ENCODE results near the gene OR1J2.

Gene OR1J2, protein sequence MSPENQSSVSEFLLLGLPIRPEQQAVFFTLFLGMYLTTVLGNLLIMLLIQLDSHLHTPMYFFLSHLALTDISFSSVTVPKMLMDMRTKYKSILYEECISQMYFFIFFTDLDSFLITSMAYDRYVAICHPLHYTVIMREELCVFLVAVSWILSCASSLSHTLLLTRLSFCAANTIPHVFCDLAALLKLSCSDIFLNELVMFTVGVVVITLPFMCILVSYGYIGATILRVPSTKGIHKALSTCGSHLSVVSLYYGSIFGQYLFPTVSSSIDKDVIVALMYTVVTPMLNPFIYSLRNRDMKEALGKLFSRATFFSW

GRCh38 chr9:122510502-122510901 lies at the start of gene OR1J2:
Gene OR1J2, plus strand, starts transcription at chr9:122510802. Its CDS starts 0 bp downstream, at chr9:122510802.
- H3K27me3 ChIP-seq (ENCODE audit: control insufficient read depth, insufficient read depth, low read length) = peaks cover 87% of the 10 kb centered on the region
- H3K4me1 ChIP-seq (ENCODE audit: control insufficient read depth, insufficient read depth, low read length) = no peaks in the 10 kb centered on the region
- H3K9me3 ChIP-seq (ENCODE audit: control insufficient read depth, insufficient read depth, low read depth, low read length) = no peaks in the 10 kb centered on the region
- no peaks in the 10 kb centered on the region for H3K36me3 ChIP-seq (ENCODE audit: control insufficient read depth, insufficient read depth, low read length)
- no peak within 1 kb of the TSS for H3K4me3 ChIP-seq (ENCODE audit: low read depth, low read length)
- H3K27ac ChIP-seq (ENCODE audit: low read depth, low read length) = no peak within 1 kb of the TSS
- H3K9ac ChIP-seq (ENCODE audit: low read length) = no peak within 1 kb of the TSS

DNA sequence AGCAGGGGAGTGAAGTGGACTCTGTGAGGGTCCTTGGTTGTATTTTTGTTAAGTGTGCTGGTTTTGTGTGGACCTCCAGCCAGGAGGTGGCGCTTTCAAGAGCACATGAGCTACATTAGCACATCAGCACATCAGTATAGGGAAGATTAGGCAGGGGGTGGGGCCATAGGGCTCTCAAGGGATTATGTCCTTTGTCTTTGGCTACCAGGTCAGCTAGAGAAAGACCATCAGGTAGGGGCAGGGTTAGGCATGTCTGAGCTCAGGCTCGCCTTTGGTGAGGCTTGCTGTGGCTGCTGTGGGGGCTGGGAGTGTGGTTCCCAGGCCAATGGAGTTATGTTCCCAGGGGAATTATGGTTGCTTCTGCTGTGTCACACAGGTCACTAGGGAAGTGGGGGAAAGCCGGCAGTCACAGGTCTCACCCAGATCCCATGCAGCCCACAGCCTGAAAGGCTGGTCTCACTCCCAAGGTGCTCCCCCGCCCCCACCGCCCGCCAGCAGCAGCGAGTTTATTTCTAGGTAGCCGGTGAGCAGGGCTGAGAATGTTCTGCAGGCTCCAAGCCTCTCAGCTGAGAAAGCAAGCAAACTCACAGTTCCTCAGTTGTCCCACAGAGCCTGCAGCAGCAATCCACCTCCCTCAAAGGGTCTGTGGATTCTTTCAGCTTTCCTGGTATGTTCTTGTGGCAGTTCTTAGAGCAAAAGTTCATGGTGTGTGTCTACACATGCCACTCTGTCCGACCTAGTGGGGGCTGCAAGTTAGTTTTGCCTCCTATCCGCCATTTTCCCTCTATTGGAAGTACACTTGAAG lies 46.6 kb upstream of the OR1J2 start:
- H3K4me3 ChIP-seq (ENCODE audit: low read depth, low read length) = peak overlapping the region; percentile 25; the same call in 1 of the 2 replicates
- no peak overlapping the region for H3K27ac ChIP-seq (ENCODE audit: low read depth, low read length)
- no peaks in the 10 kb centered on the region for H3K9me3 ChIP-seq (ENCODE audit: control insufficient read depth, insufficient read depth, low read depth, low read length)
- no peaks in the 10 kb centered on the region for H3K36me3 ChIP-seq (ENCODE audit: control insufficient read depth, insufficient read depth, low read length)
- H3K27me3 ChIP-seq (ENCODE audit: control insufficient read depth, insufficient read depth, low read length) = peaks cover 30% of the 10 kb centered on the region; the same call in 1 of the 2 replicates
- peak overlapping the region; percentile 7 for H3K9ac ChIP-seq (ENCODE audit: low read length)
- H3K4me1 ChIP-seq (ENCODE audit: control insufficient read depth, insufficient read depth, low read length) = 0 out of 2 replicates have a peak, but pooled peaks cover 2% of the 10 kb centered on the region

GRCh38 chr9:122464633-122465567 lies 45.7 kb upstream of the OR1J2 start:
- Histone ChIP-seq H3K9ac (ENCODE audit: low read length) (no peak overlapping the region), H3K9me3 (ENCODE audit: control insufficient read depth, insufficient read depth, low read depth, low read length) (no peaks in the 10 kb centered on the region), H3K36me3 (ENCODE audit: control insufficient read depth, insufficient read depth, low read length) (no peaks in the 10 kb centered on the region), H3K4me3 (ENCODE audit: low read depth, low read length) (no peak overlapping the region), H3K4me1 (ENCODE audit: control insufficient read depth, insufficient read depth, low read length) (0 out of 2 replicates have a peak, but pooled peaks cover 2% of the 10 kb centered on the region), H3K27me3 (ENCODE audit: control insufficient read depth, insufficient read depth, low read length) (peaks cover 30% of the 10 kb centered on the region; the same call in 1 of the 2 replicates), H3K27ac (ENCODE audit: low read depth, low read length) (no peak overlapping the region)

DNA sequence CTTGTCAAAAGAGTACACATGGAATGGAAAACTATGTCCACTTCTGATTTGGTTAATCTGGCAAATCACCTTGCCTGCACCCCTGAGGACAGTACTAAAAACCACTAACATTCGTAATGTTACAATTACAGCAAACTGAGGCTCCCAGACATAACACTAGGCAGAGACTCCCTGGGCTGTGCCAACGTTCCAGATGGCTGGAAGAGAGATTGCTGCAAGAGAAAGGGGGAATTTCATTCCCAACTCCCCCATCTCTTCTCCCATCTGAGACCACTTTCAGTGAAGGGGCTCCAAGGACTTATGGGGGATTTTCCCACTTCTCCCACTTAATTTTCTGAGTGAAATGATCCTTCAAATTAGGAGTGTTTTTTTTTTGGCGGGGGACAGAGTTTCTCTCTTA lies 44.1 kb upstream of the OR1J2 start:
- no peaks in the 10 kb centered on the region for H3K36me3 ChIP-seq (ENCODE audit: control insufficient read depth, insufficient read depth, low read length)
- no peak overlapping the region for H3K27ac ChIP-seq (ENCODE audit: low read depth, low read length)
- 0 out of 2 replicates have a peak, but pooled peaks cover 2% of the 10 kb centered on the region for H3K4me1 ChIP-seq (ENCODE audit: control insufficient read depth, insufficient read depth, low read length)
- peaks cover 30% of the 10 kb centered on the region; the same call in 1 of the 2 replicates for H3K27me3 ChIP-seq (ENCODE audit: control insufficient read depth, insufficient read depth, low read length)
- H3K4me3 ChIP-seq (ENCODE audit: low read depth, low read length) = no peak overlapping the region
- 0 out of 2 replicates have a peak, but pooled peaks cover 4% of the 10 kb centered on the region for H3K9me3 ChIP-seq (ENCODE audit: control insufficient read depth, insufficient read depth, low read depth, low read length)
- no peak overlapping the region for H3K9ac ChIP-seq (ENCODE audit: low read length)

- no peak overlapping the region for H3K4me3 ChIP-seq (ENCODE audit: low read depth, low read length)
- no peak overlapping the region for H3K9ac ChIP-seq (ENCODE audit: low read length)
- H3K4me1 ChIP-seq (ENCODE audit: control insufficient read depth, insufficient read depth, low read length) = 0 out of 2 replicates have a peak, but pooled peaks cover 2% of the 10 kb centered on the region
- 0 out of 2 replicates have a peak, but pooled peaks cover 4% of the 10 kb centered on the region for H3K9me3 ChIP-seq (ENCODE audit: control insufficient read depth, insufficient read depth, low read depth, low read length)
- peaks cover 30% of the 10 kb centered on the region; the same call in 1 of the 2 replicates for H3K27me3 ChIP-seq (ENCODE audit: control insufficient read depth, insufficient read depth, low read length)
- no peaks in the 10 kb centered on the region for H3K36me3 ChIP-seq (ENCODE audit: control insufficient read depth, insufficient read depth, low read length)
- H3K27ac ChIP-seq (ENCODE audit: low read depth, low read length) = no peak overlapping the region
Measured at GRCh38 chr9:122468735-122469134, 41.9 kb upstream of the OR1J2 start.

DNA sequence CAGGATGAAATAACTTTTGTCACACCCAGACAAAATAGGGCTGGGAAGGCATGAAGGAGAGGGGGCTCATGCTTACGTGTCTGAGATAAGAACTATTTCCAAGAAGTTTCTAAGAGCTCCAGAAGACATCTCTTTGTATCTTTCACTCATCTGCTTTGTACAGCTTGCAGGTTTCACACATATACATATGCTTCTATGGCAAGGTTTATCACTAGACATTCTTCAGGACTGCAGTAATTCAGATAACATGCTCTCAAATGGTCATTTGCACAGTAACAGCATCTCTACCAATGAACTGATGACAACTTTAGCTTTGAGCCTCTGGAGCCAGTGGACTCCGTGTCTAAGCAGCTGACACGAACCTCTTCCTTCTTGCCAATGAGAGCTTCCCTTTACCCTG lies 36.0 kb upstream of the OR1J2 start:
- H3K9ac ChIP-seq (ENCODE audit: low read length) = no peak overlapping the region
- H3K9me3 ChIP-seq (ENCODE audit: control insufficient read depth, insufficient read depth, low read depth, low read length) = 0 out of 2 replicates have a peak, but pooled peaks cover 4% of the 10 kb centered on the region
- H3K4me1 ChIP-seq (ENCODE audit: control insufficient read depth, insufficient read depth, low read length) = no peaks in the 10 kb centered on the region
- no peaks in the 10 kb centered on the region for H3K36me3 ChIP-seq (ENCODE audit: control insufficient read depth, insufficient read depth, low read length)
- H3K27ac ChIP-seq (ENCODE audit: low read depth, low read length) = no peak overlapping the region
- H3K4me3 ChIP-seq (ENCODE audit: low read depth, low read length) = no peak overlapping the region
- peaks cover 34% of the 10 kb centered on the region; the same call in 1 of the 2 replicates for H3K27me3 ChIP-seq (ENCODE audit: control insufficient read depth, insufficient read depth, low read length)

DNA sequence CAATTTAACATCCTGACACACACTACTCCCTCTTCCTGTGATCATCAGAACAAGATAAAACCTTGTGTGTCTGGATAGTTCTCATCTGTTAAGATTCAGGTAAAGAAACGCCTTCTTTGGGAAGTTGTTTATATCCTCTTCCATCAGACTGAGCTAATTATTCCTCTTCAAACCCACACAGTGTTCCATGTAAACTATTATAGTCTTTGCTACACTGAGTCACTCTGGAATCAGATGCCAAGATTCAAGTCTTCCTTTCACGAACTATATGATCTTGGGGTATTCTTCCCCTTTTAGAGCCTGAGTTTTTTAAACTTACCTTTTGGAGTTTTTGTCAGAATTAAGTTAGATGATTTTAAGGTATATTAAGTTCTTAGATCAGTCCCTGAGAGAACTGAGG lies 34.9 kb upstream of the OR1J2 start:
- Histone ChIP-seq H3K9me3 (ENCODE audit: control insufficient read depth, insufficient read depth, low read depth, low read length) (no peaks in the 10 kb centered on the region), H3K4me3 (ENCODE audit: low read depth, low read length) (no peak overlapping the region), H3K9ac (ENCODE audit: low read length) (no peak overlapping the region), H3K4me1 (ENCODE audit: control insufficient read depth, insufficient read depth, low read length) (no peaks in the 10 kb centered on the region), H3K36me3 (ENCODE audit: control insufficient read depth, insufficient read depth, low read length) (no peaks in the 10 kb centered on the region), H3K27me3 (ENCODE audit: control insufficient read depth, insufficient read depth, low read length) (peaks cover 35% of the 10 kb centered on the region; the same call in 1 of the 2 replicates), H3K27ac (ENCODE audit: low read depth, low read length) (no peak overlapping the region)

DNA sequence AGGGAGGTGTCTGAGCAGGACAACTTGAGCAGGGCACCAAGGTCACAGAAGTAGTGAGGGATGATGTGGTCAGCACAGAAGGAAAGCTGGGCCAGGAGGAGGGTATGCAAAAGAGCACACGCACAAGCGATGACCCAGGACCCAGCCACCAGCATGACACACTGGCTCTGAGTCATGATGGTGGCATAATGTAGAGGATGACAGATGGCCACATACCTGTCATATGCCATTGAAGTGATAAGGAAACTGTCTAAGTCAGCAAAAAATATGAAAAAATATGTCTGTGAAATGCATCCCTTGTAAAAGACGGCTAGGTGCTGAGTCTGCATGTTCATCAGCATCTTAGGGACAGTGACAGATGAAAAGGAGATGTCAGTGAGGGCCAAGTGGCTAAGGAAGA lies 33.3 kb upstream of the OR1J2 start:
- Histone ChIP-seq H3K27ac (ENCODE audit: low read depth, low read length) (no peak overlapping the region), H3K36me3 (ENCODE audit: control insufficient read depth, insufficient read depth, low read length) (no peaks in the 10 kb centered on the region), H3K9ac (ENCODE audit: low read length) (no peak overlapping the region), H3K4me3 (ENCODE audit: low read depth, low read length) (no peak overlapping the region), H3K4me1 (ENCODE audit: control insufficient read depth, insufficient read depth, low read length) (no peaks in the 10 kb centered on the region), H3K9me3 (ENCODE audit: control insufficient read depth, insufficient read depth, low read depth, low read length) (no peaks in the 10 kb centered on the region), H3K27me3 (ENCODE audit: control insufficient read depth, insufficient read depth, low read length) (peaks cover 35% of the 10 kb centered on the region; the same call in 1 of the 2 replicates)

DNA sequence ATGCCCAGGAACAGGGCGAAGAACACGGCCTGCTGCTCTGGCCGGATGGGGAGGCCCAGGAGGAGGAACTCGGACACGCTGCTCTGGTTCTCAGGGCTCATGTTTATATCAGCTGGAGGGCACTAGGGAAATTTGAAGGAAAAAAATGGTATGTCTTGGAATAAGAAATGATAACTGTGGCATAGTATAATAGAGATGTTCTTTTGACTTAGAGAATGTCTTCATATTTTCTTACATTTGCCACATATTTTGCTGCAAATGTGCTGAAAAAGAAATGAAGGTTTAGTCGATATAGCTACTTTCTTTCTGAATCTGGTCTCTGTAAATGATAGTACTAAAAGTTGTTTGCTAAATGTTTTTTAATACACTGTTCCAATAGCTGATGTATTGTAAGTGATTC lies 32.8 kb upstream of the OR1J2 start, which contains the start of gene OR1J1:
OR1J1 (minus strand) TSS at position 101 of the 400 bp plus-strand sequence; CDS start at position 101, 0 bp downstream.
- no peaks in the 10 kb centered on the region for H3K9me3 ChIP-seq (ENCODE audit: control insufficient read depth, insufficient read depth, low read depth, low read length)
- H3K27me3 ChIP-seq (ENCODE audit: control insufficient read depth, insufficient read depth, low read length) = peaks cover 34% of the 10 kb centered on the region; the same call in 1 of the 2 replicates
- no peaks in the 10 kb centered on the region for H3K4me1 ChIP-seq (ENCODE audit: control insufficient read depth, insufficient read depth, low read length)
- H3K9ac ChIP-seq (ENCODE audit: low read length) = no peak within 1 kb of the TSS
- H3K27ac ChIP-seq (ENCODE audit: low read depth, low read length) = no peak within 1 kb of the TSS
- H3K36me3 ChIP-seq (ENCODE audit: control insufficient read depth, insufficient read depth, low read length) = no peaks in the 10 kb centered on the region
- no peak within 1 kb of the TSS for H3K4me3 ChIP-seq (ENCODE audit: low read depth, low read length)

DNA sequence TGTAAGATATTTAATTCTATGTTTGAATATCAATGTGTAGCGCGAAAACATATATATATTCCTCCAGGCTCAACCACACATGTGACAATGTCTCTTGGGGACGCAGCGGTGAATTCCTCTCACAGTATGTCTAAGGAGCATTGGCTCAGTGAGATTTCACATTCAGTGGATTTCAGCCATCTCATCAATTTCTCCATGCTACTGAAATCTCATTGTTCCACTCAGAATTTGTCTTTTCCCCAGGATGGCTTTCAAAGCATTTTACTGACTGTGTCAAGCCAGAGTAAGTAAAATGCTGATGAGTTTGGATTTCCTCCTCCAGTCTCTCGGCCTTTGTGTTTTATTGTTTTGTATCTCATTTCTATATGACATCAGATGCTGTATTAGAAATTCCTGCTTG lies 31.5 kb upstream of the OR1J2 start:
- Histone ChIP-seq H3K9me3 (ENCODE audit: control insufficient read depth, insufficient read depth, low read depth, low read length) (no peaks in the 10 kb centered on the region), H3K4me1 (ENCODE audit: control insufficient read depth, insufficient read depth, low read length) (no peaks in the 10 kb centered on the region), H3K36me3 (ENCODE audit: control insufficient read depth, insufficient read depth, low read length) (no peaks in the 10 kb centered on the region), H3K9ac (ENCODE audit: low read length) (no peak overlapping the region), H3K4me3 (ENCODE audit: low read depth, low read length) (no peak overlapping the region), H3K27ac (ENCODE audit: low read depth, low read length) (no peak overlapping the region), H3K27me3 (ENCODE audit: control insufficient read depth, insufficient read depth, low read length) (peaks cover 24% of the 10 kb centered on the region; the same call in 1 of the 2 replicates)
